Stimulated activated CD8-positive, alpha-beta memory T cell treated with anti-CD3 and anti-CD28 coated beads, Interleukin-4, amount 100 ng/mL, for 4 hours (primary cell): ENCODE data around the gene NECTIN1.
A peak's percentile ranks its signal among the peaks of the same experiment; 100 is the strongest.

Source experiments
- DNase-seq, 2 donors: peaks; one replicate each; pipeline ENCODE4 v3.0.0-alpha.2; 2020; ENCODE audit warnings: low read depth in 2 of 2, low spot score in 1 of 2

Gene NECTIN1

GRCh38 chr11:119755356-119756071, 26.5 kb upstream of the NECTIN1 start:
- no peak for DNase-seq

DNA sequence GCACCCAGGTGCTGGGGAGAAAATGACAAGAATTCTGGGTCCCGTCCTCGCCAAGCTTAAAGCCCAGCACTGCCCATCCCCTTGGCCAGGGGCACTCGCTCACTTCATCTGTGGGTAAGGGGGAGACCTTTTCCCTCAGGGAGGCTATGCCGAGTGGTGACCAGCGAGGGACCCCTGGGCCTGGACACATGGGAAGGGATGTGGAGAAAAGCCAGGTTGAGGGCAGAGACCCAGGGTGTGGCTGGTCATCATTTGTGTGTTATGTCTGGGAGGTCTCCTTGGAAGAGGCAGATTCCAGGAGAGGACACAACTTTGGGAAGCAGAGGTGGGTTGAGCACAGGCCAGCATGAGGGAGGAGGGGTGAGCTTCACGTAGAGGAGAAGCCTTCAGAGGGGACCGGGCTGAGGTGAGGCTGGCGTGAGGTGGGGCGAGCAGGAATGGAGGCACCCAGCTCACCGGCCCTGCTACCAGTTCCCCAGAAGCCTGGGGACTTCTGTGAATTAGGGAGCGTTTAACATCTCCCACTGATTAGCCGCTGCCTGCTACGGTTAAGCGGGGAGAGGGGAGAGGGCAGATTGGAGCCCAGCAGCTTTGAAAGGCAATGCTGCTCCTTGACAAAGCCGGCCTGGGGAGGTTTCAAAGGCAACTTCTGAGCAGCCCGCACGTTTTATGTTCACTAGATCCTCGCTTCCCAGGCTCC, 25.8 kb upstream of the NECTIN1 start:
- DNase-seq: no peak

GRCh38 chr11:119754199-119754598, 25.2 kb upstream of the NECTIN1 start:
- DNase-seq: no peak

DNA sequence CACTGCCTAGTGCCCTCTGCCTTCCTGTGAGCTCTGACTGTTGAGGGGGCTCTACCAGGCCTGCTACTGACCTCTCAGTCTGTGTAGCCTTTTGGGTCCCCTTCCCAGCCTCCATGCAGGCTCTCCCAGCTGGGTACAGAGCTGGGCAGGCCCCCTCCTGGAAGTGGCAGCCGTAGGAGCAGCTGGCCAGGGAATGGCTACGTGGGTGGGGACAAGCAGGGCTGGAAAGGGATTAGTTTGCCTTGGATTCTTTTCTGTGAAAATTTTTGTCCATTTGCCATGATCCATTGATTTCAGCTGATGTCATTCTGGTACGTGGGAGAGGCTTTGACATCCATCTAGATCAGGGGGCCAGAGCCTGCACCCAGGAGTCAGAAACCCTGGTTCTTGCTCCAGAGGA, 23.9 kb upstream of the NECTIN1 start:
- no peak for DNase-seq

GRCh38 chr11:119752345-119752871, 23.4 kb upstream of the NECTIN1 start:
- DNase-seq: no peak

- DNase-seq: no peak
Measured at GRCh38 chr11:119750056-119750455, 21.1 kb upstream of the NECTIN1 start.

GRCh38 chr11:119749006-119749565, 20.1 kb upstream of the NECTIN1 start:
- DNase-seq: no peak

GRCh38 chr11:119747868-119748660, 19.1 kb upstream of the NECTIN1 start:
- DNase-seq: no peak

DNA sequence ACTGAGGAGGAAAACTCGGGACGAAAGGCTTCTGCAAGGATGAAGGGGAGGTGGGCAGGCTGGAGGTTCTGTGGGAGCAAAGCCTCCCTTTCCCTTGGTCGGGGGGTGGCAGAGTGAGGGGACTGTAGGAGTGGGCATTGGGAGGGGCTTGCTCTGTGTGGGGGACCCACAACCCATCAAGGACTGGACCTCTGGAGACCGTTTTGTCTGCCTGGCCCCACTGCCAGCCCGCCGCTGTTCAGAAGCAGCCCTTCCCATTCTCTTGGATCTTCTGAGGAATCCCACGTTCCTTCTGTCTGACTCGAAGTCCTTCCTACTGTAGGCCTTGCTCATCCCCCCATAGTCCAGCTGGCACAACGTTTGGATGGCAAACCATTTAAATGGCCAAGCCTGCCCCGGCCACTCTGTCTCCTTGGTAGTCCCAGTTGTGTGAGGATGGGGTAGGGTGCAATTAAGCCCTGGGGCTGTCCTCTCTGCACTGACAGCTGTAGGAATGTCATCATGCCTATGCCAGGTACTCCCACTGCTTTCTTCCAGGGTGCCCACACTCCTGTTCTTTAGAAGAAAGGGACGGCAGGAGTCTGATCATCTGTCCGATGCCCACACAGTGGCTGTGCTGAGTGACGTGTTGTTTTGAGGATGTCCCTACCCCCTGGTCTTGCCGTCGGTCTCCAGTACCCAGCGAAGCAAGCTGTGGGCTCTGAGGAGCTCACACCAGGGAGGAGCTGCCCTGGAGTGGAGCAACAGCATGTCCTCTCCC, 17.0 kb upstream of the NECTIN1 start:
- no peak for DNase-seq

DNA sequence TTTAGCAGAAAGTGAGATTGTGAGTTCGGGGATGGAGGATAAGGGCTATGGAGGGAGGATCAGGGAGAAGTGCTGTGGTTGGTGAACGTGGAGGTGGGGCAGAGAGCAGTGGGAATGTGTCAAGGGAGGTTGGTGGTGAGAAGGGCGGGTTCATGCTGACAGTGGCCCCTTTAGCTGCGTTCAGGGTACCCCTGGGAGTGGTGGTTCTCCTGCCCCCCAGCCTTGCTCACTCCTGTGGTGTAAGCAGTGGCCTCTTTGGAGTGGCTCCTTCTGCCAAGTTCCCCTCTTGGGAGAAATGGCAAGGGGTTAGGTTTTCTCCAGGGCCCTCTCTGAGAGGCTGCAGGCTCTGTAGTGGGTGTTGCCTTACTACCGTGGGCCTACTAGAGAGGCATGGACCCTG, 16.1 kb upstream of the NECTIN1 start:
- no peak for DNase-seq

- no peak for DNase-seq
Measured at GRCh38 chr11:119744577-119744976, 15.6 kb upstream of the NECTIN1 start.

GRCh38 chr11:119743006-119743405, 14.0 kb upstream of the NECTIN1 start:
- no peak for DNase-seq

DNA sequence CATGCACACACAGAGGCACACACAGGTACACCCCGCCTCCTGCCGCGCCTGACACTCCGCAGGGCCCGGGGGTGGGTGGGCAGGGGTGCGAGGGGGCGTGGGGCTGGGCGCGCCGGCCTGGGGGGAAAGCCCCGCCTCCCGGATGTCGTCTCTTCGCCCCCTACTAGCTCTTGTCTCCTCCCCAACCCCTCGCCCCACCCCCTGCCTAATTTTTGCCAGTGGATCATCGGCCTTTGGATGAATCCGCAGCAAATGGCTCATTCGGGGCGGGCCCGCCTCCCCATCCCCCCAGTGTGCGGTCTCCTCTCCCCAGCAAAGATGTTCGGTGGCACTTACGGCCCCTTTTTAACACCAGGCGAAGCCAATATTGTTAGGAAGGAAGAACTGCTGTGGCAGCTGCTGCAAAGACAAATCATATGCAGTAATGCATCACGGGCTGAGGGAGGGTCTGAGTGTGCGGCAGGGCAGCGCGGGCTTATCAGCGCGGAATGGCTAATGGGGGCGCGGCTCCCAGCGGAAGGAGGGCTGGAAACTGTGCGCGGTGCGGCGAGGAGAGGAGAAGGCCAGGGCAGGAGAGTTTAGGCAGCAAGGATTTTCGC, 13.4 kb upstream of the NECTIN1 start:
- DNase-seq: no peak

DNA sequence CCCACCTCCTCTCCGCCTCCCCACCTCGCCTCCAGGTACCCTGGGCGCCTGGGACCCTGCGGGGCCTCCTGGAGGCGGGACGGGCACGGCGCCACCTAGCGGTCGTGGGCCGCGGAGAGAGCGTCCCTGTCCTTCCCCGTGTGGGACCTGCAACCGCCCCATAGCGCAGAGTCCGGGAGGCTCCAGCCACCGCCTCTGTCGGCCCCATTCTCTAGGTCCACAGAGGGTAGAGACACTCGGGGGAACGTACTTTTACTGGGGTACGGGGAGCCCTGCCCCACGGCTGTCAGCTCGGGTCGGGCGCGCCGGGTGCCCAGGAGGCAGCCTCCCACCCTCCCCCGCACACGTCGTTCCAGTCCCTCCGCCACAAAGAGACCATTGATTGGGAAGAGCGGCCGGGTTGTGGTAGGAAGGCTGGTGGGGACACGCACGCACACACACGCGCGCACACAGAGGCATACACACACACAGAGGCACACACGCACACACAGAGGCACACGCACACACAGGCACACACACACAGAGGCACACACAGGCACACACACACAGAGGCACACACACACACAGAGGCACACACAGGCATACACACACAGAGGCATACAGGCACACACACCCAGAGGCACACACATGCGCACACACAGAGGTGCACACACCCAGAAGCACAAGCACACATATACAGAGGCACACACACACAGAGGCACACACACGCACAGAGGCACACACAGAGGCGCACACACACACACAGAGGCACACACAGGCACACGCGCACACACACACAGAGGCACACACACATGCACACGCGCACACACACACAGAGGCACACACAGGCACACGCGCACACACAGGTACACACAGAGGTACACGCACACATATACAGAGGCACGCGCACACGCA, 12.6 kb upstream of the NECTIN1 start:
- DNase-seq: peak in 1 of 2 donors; percentile 35

DNA sequence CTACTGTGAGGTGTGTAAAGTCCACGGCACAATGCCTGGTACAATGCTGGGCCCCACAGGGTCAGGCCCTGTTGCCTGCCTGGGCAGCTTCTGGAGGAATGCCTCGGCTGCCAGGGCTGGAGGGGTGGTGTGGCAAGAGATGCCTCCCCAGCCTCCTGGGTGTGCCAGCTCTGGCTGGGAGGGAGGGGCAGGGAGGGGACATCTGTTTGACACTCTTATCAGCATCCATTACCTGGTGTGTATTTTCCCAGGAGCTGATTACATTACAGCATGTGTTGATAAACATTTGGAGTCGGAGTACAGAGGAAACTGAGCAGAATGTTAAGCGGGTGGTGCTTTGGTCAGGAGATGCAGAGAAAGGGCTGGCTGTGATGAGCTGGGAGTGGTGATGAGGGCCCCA, 11.0 kb upstream of the NECTIN1 start:
- DNase-seq: no peak

DNA sequence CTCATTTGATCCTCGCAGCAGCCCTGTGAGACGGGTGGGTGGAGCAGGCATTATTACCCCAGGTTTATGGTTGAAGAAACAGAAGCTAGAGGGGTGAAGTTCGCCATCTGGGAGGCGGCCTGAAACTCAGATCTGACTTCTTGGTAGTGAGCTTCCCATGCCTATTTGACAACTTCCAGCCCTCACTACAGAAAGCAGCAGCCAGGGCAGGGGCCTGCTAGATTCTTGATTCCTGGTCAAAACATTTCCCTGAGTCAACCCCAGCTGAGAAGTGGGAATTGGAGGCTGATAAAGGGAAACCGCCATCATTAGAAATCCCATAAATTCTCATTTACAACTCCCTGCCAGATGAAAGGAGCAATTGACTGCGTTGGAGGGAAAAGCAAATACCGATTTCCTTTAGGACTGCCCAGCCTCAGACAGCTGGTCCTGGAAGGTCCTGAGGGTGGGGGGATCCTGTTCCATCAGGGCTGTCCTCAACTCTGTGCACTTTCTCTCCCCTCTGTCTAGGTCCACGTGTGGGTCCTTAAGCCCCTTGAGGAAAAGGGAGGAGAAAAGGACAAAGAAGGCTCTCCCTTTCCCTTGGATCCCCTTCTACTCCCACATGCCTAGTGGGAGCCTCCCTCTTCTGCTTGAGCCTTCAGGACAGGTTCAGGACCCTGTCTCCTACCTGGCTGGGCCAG, 10.2 kb upstream of the NECTIN1 start:
- DNase-seq: no peak

DNA sequence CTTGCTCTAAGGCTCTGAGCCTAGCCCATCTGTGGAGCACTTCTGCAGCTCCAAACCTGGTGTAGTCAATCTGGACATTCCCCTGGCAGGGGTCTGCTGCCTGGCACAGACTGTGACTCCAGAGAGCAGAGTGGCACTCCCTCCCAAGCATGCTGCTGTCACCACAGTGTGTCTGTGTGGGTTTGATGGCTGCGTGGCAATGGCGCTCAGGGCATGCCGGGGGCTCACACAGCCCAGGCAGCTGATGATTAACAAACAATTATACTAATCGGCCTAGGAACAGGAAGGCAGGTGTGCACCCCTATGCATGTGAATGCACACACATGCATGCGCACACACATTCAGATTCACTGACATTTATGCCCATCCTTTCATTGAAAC, 9.0 kb upstream of the NECTIN1 start:
- no peak for DNase-seq

- no peak for DNase-seq
Measured at GRCh38 chr11:119737366-119738058, 8.5 kb upstream of the NECTIN1 start.
